ENCODE results near the gene GSTA4.

Gene GSTA4

DNA sequence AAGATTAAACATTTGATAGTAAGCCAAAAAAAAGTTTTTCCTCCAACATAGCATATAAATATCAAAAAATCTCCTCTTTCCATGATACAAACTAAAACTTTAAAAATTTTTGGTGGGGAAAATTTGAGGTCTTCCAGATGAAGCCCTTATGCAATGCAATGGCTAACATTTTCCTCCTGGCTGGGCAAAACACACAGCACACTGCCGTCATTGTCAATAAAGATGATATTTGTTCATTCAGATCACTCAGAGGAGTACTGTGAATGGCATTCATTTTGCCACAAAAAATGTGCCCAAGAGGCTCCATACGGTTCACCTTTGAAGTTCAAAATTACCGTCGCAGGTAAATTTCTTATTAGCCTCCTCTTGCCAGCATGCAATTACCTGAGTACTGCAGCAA, 36.2 kb upstream of the GSTA4 start:
- Histone ChIP-seq H3K4me3 (ENCODE audit: low read length) (no peak overlapping the region), H3K9me3 (ENCODE audit: control insufficient read depth, low read length) (no peaks in the 10 kb centered on the region), H3K36me3 (ENCODE audit: control insufficient read depth, insufficient read depth, low read length, severe bottlenecking) (peaks cover 63% of the 10 kb centered on the region), H3K27me3 (replicated peaks; ENCODE audit: control insufficient read depth, insufficient read depth, low read length) (no peaks in the 10 kb centered on the region), H3K9ac (ENCODE audit: low read length) (no peak overlapping the region), H3K4me1 (ENCODE audit: control insufficient read depth, insufficient read depth, low read length) (peaks cover 45% of the 10 kb centered on the region)
- no peak for DNase-seq (ENCODE audit: low read depth)

DNA sequence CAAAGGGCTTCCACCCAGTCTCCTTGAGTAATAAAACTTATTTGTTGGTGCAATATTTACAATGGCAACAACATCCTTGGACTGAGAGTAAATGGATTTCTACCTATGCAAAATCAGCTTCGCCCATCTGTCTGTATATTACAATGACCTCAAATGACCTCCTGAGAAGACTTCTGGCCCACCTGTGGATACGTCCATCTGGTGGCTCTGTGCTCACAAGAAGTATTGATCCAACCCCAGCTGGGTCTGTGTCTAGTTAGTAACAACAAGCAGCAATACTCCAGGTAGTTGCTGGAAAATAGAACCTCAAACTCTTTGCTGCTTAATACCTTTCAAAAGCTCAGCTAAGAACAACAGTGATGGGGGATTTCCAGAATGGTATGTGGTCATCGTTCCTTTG, 34.7 kb upstream of the GSTA4 start:
- peaks cover 63% of the 10 kb centered on the region for H3K36me3 ChIP-seq (ENCODE audit: control insufficient read depth, insufficient read depth, low read length, severe bottlenecking)
- H3K4me3 ChIP-seq (ENCODE audit: low read length): no peak overlapping the region
- H3K9me3 ChIP-seq (ENCODE audit: control insufficient read depth, low read length): no peaks in the 10 kb centered on the region
- DNase-seq (ENCODE audit: low read depth): no peak
- peaks cover 31% of the 10 kb centered on the region for H3K4me1 ChIP-seq (ENCODE audit: control insufficient read depth, insufficient read depth, low read length)
- no peaks in the 10 kb centered on the region for H3K27me3 ChIP-seq (replicated peaks; ENCODE audit: control insufficient read depth, insufficient read depth, low read length)
- H3K9ac ChIP-seq (ENCODE audit: low read length): no peak overlapping the region

DNA sequence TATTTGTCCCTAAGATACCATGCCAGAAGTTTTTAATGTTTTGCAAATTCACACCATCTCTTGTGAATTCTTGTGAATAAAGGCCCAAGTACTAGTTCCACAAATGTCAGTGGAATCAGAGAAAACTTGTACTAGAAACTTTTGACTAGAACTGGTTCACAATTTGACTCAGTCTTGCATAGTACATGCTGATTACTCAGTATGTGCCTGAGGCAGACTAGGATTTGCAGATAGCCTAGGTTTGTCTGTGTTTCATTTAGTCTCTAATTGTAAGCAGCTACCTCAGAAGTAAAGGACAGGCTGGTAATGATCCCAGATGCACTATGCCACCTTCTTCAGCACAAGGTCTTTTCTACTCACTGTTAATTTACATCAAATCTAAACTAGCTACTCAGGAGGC, 34.2 kb upstream of the GSTA4 start:
- Histone ChIP-seq H3K4me3 (ENCODE audit: low read length) (no peak overlapping the region), H3K36me3 (ENCODE audit: control insufficient read depth, insufficient read depth, low read length, severe bottlenecking) (peaks cover 62% of the 10 kb centered on the region), H3K9me3 (ENCODE audit: control insufficient read depth, low read length) (no peaks in the 10 kb centered on the region), H3K27me3 (replicated peaks; ENCODE audit: control insufficient read depth, insufficient read depth, low read length) (no peaks in the 10 kb centered on the region), H3K4me1 (ENCODE audit: control insufficient read depth, insufficient read depth, low read length) (peaks cover 26% of the 10 kb centered on the region), H3K9ac (ENCODE audit: low read length) (no peak overlapping the region)
- DNase-seq (ENCODE audit: low read depth): peak; percentile 28

DNA sequence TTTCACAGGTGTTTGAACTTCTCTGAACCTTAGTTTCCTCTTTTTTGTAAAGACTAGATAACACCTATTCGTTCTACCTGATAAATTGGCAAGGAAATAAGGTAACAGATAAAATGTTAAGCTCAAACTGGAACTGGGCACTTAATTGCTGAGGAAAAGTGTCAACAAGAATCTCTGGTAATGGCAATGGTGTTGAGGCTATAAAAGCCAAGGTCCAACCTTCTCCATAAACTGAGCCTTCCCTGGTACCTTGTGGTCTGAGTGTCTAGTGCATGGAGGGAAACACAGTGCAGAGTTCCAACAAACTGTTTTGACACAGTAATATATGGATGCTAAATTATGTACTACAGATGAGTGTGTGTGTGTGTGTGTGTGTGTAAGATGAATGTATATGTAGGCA, 33.4 kb upstream of the GSTA4 start:
- DNase-seq (ENCODE audit: low read depth): no peak
- Histone ChIP-seq H3K9ac (ENCODE audit: low read length) (no peak overlapping the region), H3K27me3 (replicated peaks; ENCODE audit: control insufficient read depth, insufficient read depth, low read length) (no peaks in the 10 kb centered on the region), H3K4me1 (ENCODE audit: control insufficient read depth, insufficient read depth, low read length) (peaks cover 19% of the 10 kb centered on the region), H3K36me3 (ENCODE audit: control insufficient read depth, insufficient read depth, low read length, severe bottlenecking) (peaks cover 62% of the 10 kb centered on the region), H3K9me3 (ENCODE audit: control insufficient read depth, low read length) (no peaks in the 10 kb centered on the region), H3K4me3 (ENCODE audit: low read length) (no peak overlapping the region)

DNA sequence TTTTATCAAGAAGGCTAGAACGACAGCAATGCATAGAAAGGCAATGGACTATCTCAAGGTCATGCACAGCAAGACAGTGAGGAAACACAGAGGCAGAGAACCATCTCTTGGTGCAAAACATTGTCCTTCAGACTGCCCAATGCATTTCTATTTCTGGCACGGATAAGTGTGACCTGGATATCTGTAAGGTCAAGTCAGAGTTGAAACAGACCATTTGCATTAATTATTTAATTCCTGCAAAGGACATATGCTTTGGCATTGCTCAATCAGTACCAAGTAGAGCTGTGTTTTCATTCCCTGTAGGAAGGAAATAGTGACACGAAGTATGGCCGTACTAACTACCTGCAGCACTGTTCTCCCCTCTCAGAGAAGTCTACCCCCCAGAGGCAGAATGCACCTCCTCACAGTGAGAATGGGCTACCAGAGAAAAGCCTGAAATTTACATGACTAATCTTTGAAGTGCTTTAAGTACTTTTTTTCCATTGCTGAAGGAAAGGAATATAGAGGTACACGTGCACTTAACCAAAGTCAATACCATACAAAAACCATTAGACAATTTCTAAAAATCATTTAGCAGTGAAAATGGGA, 32.1 kb upstream of the GSTA4 start:
- no peaks in the 10 kb centered on the region for H3K9me3 ChIP-seq (ENCODE audit: control insufficient read depth, low read length)
- H3K27me3 ChIP-seq (replicated peaks; ENCODE audit: control insufficient read depth, insufficient read depth, low read length): no peaks in the 10 kb centered on the region
- DNase-seq (ENCODE audit: low read depth): no peak
- peaks cover 62% of the 10 kb centered on the region for H3K36me3 ChIP-seq (ENCODE audit: control insufficient read depth, insufficient read depth, low read length, severe bottlenecking)
- peaks cover 8% of the 10 kb centered on the region for H3K4me1 ChIP-seq (ENCODE audit: control insufficient read depth, insufficient read depth, low read length)
- H3K4me3 ChIP-seq (ENCODE audit: low read length): no peak overlapping the region
- H3K9ac ChIP-seq (ENCODE audit: low read length): no peak overlapping the region

DNA sequence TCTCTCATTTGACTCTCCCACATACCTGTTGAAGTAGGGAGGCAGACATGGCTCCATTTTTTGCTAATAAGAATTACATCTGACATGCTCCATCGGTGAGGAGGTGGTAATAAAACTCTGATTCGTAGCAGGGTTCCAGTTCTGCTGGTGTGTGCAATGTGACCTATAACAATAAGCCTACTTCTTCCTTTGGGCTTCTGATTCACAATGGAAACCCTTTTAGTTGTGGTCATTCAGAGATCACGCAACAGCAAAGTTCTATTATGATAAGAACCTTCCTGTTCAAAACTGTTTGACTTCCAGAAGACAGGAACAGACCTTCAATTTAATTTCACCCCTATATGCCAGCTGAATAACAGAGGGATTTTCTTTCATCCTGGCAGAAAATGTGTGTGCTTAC, 31.4 kb upstream of the GSTA4 start:
- Histone ChIP-seq H3K36me3 (ENCODE audit: control insufficient read depth, insufficient read depth, low read length, severe bottlenecking) (peaks cover 62% of the 10 kb centered on the region), H3K4me3 (ENCODE audit: low read length) (no peak overlapping the region), H3K4me1 (ENCODE audit: control insufficient read depth, insufficient read depth, low read length) (peaks cover 8% of the 10 kb centered on the region), H3K27me3 (replicated peaks; ENCODE audit: control insufficient read depth, insufficient read depth, low read length) (no peaks in the 10 kb centered on the region), H3K9me3 (ENCODE audit: control insufficient read depth, low read length) (no peaks in the 10 kb centered on the region), H3K9ac (ENCODE audit: low read length) (no peak overlapping the region)
- DNase-seq (ENCODE audit: low read depth): no peak

DNA sequence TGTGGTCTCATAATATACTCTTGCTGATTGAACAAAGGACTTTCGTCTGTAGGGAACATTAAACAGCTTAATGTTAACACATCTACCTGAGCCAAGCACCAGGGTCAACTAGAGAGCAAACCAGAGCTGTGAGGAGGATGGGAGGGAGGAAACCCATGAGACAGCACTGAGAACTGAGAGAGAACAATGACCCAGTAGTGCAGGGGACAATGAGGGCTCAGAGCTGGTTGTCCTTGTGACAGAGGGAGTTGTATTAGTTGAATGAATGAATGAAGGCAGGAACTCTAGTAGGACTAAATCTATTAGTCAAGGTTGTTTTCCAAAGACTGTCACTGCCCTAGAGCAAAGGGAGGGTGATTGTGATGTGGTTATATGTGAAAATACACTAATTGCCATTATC, 28.2 kb upstream of the GSTA4 start:
- no peaks in the 10 kb centered on the region for H3K4me1 ChIP-seq (ENCODE audit: control insufficient read depth, insufficient read depth, low read length)
- no peak for DNase-seq (ENCODE audit: low read depth)
- H3K36me3 ChIP-seq (ENCODE audit: control insufficient read depth, insufficient read depth, low read length, severe bottlenecking): peaks cover 43% of the 10 kb centered on the region
- H3K9ac ChIP-seq (ENCODE audit: low read length): no peak overlapping the region
- no peak overlapping the region for H3K4me3 ChIP-seq (ENCODE audit: low read length)
- H3K27me3 ChIP-seq (replicated peaks; ENCODE audit: control insufficient read depth, insufficient read depth, low read length): no peaks in the 10 kb centered on the region
- no peaks in the 10 kb centered on the region for H3K9me3 ChIP-seq (ENCODE audit: control insufficient read depth, low read length)

DNA sequence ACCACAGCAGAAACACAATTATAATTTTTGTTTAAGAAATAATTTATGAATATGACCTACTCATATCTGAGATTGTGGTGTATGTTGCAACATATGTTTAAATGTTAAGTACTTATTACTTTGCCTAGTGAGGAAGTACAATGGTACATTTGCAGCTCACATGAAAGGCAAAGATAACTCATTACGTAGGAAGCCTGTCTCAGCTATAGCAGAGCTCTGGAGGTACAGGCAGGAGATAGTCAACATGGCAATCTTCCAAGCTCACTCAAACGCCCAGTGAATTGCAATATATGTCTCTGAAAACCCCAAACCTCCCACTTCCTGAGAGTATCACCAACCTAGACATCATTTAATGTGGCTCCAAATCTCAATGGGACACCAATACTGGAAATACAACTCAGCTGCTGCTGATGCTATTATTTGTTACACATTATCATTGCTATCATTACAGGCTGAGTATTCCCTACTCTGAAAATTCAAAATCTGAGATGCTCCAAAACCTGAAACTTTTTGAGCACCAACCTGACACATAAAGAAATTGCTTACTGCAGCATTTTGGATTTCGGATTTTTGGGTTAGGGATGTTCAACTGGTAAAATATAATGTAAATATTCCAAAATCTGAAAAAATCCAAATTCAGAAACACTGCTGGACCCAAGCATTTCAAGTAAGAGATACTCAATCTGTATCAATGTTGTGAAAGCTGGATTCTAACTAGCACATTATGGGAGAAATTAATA, 25.1 kb upstream of the GSTA4 start:
- Histone ChIP-seq H3K36me3 (ENCODE audit: control insufficient read depth, insufficient read depth, low read length, severe bottlenecking) (peaks cover 48% of the 10 kb centered on the region), H3K9ac (ENCODE audit: low read length) (no peak overlapping the region), H3K9me3 (ENCODE audit: control insufficient read depth, low read length) (no peaks in the 10 kb centered on the region), H3K4me1 (ENCODE audit: control insufficient read depth, insufficient read depth, low read length) (peaks cover 8% of the 10 kb centered on the region), H3K27me3 (replicated peaks; ENCODE audit: control insufficient read depth, insufficient read depth, low read length) (no peaks in the 10 kb centered on the region), H3K4me3 (ENCODE audit: low read length) (no peak overlapping the region)
- DNase-seq (ENCODE audit: low read depth): no peak

DNA sequence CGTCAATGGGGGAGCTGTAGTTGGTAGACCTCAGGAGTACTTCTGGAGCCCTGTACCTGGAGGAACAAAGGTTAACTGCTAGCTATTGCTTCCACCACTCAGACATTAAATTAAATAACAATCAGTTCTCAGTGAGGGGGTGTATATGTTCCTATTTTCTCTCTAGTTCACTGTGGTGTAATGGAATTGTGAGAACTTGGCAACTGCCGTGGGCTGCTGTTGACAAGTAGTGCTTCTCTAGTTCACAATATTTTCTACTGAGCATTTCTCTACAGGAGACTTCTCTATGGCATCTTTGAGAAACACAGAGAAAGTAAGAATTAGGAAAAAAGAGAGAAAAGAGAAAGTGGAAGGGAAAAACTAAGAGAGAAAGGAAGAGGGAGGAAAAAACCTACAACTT, 23.4 kb upstream of the GSTA4 start:
- Histone ChIP-seq H3K9ac (ENCODE audit: low read length) (no peak overlapping the region), H3K36me3 (ENCODE audit: control insufficient read depth, insufficient read depth, low read length, severe bottlenecking) (peaks cover 48% of the 10 kb centered on the region), H3K27me3 (replicated peaks; ENCODE audit: control insufficient read depth, insufficient read depth, low read length) (no peaks in the 10 kb centered on the region), H3K4me1 (ENCODE audit: control insufficient read depth, insufficient read depth, low read length) (peaks cover 25% of the 10 kb centered on the region), H3K4me3 (ENCODE audit: low read length) (no peak overlapping the region), H3K9me3 (ENCODE audit: control insufficient read depth, low read length) (no peaks in the 10 kb centered on the region)
- no peak for DNase-seq (ENCODE audit: low read depth)

DNA sequence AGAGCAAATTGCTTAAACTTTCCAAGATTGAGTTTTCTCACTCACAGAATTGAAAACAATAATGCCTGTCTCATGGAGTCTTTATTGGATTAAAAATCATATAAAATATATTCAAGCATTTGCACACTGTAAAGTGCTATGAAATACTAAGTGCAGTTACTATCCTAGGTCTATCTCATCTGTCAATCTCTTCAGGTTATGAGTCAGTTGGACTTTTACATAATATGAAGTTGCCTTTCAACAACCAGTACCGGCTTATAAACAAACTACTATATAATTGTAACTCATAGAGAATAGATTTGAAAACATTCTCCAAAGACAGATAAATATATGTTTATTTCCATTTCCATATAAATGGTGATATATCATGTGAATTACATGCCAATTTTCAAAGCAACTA, 20.4 kb upstream of the GSTA4 start:
- Histone ChIP-seq H3K36me3 (ENCODE audit: control insufficient read depth, insufficient read depth, low read length, severe bottlenecking) (peaks cover 73% of the 10 kb centered on the region), H3K27me3 (replicated peaks; ENCODE audit: control insufficient read depth, insufficient read depth, low read length) (no peaks in the 10 kb centered on the region), H3K4me3 (ENCODE audit: low read length) (no peak overlapping the region), H3K9ac (ENCODE audit: low read length) (no peak overlapping the region), H3K9me3 (ENCODE audit: control insufficient read depth, low read length) (no peaks in the 10 kb centered on the region), H3K4me1 (ENCODE audit: control insufficient read depth, insufficient read depth, low read length) (peaks cover 50% of the 10 kb centered on the region)
- no peak for DNase-seq (ENCODE audit: low read depth)

DNA sequence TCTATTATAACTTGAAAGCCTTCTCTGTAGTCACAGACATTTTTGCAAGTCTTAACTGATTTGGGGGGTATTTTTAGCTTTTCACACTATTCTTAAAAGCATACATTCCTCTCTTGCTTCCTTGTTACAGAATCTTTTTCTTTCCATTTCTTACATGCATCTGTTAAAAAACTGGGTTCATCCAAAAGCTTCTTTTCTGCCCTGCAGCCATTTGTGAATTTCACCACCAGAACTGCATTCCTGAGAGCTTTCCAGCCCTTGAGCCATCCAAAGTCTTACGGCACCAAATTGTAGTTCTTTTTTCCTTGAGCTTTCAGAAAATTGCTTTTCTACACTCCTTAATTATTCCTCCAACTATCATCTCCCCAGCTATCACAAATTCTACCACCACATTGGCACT, 19.7 kb upstream of the GSTA4 start:
- H3K36me3 ChIP-seq (ENCODE audit: control insufficient read depth, insufficient read depth, low read length, severe bottlenecking): peaks cover 79% of the 10 kb centered on the region
- peak; percentile 92 for DNase-seq (ENCODE audit: low read depth)
- no peaks in the 10 kb centered on the region for H3K9me3 ChIP-seq (ENCODE audit: control insufficient read depth, low read length)
- H3K9ac ChIP-seq (ENCODE audit: low read length): peak overlapping the region; percentile 27
- peaks cover 53% of the 10 kb centered on the region for H3K4me1 ChIP-seq (ENCODE audit: control insufficient read depth, insufficient read depth, low read length)
- peak overlapping the region; percentile 61 for H3K4me3 ChIP-seq (ENCODE audit: low read length)
- no peaks in the 10 kb centered on the region for H3K27me3 ChIP-seq (replicated peaks; ENCODE audit: control insufficient read depth, insufficient read depth, low read length)

DNA sequence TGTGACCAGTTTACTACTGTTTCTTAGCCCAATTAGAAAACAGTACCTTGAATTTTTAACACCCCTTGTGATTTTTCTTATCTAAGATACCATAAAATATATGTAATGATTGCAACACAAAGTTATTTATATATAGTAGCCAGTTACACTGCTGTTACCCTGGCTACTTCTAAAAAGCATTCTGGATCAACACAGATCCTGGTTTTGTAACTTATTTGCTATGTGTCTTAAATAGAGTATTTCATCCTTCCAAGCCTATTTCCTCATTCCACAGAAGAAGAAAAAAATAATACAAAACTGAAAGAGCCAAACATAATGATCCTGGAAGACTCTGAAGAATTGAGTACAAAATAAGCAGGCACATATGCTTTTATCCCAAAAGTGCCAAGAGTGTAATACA, 19.0 kb upstream of the GSTA4 start:
- Histone ChIP-seq H3K27me3 (replicated peaks; ENCODE audit: control insufficient read depth, insufficient read depth, low read length) (no peaks in the 10 kb centered on the region), H3K36me3 (ENCODE audit: control insufficient read depth, insufficient read depth, low read length, severe bottlenecking) (peaks cover 82% of the 10 kb centered on the region), H3K4me1 (ENCODE audit: control insufficient read depth, insufficient read depth, low read length) (peaks cover 53% of the 10 kb centered on the region), H3K9me3 (ENCODE audit: control insufficient read depth, low read length) (no peaks in the 10 kb centered on the region), H3K9ac (ENCODE audit: low read length) (peak overlapping the region; percentile 70), H3K4me3 (ENCODE audit: low read length) (peak overlapping the region; percentile 61)
- peak; percentile 89 for DNase-seq (ENCODE audit: low read depth)

All from adipocyte (in vitro differentiated cells).